Measurements from ENCODE around the gene AKAP6. TPM values are rescaled to one million over a fixed set of nuclear protein-coding genes. Genes with fewer than 3 reads are reported as not detected.

AKAP6 gene
- total and polyA plus RNA-seq, 2 experiments from 2014 or later = 0.38 to 0.42 TPM

- TF ChIP-seq, protein P1, sequence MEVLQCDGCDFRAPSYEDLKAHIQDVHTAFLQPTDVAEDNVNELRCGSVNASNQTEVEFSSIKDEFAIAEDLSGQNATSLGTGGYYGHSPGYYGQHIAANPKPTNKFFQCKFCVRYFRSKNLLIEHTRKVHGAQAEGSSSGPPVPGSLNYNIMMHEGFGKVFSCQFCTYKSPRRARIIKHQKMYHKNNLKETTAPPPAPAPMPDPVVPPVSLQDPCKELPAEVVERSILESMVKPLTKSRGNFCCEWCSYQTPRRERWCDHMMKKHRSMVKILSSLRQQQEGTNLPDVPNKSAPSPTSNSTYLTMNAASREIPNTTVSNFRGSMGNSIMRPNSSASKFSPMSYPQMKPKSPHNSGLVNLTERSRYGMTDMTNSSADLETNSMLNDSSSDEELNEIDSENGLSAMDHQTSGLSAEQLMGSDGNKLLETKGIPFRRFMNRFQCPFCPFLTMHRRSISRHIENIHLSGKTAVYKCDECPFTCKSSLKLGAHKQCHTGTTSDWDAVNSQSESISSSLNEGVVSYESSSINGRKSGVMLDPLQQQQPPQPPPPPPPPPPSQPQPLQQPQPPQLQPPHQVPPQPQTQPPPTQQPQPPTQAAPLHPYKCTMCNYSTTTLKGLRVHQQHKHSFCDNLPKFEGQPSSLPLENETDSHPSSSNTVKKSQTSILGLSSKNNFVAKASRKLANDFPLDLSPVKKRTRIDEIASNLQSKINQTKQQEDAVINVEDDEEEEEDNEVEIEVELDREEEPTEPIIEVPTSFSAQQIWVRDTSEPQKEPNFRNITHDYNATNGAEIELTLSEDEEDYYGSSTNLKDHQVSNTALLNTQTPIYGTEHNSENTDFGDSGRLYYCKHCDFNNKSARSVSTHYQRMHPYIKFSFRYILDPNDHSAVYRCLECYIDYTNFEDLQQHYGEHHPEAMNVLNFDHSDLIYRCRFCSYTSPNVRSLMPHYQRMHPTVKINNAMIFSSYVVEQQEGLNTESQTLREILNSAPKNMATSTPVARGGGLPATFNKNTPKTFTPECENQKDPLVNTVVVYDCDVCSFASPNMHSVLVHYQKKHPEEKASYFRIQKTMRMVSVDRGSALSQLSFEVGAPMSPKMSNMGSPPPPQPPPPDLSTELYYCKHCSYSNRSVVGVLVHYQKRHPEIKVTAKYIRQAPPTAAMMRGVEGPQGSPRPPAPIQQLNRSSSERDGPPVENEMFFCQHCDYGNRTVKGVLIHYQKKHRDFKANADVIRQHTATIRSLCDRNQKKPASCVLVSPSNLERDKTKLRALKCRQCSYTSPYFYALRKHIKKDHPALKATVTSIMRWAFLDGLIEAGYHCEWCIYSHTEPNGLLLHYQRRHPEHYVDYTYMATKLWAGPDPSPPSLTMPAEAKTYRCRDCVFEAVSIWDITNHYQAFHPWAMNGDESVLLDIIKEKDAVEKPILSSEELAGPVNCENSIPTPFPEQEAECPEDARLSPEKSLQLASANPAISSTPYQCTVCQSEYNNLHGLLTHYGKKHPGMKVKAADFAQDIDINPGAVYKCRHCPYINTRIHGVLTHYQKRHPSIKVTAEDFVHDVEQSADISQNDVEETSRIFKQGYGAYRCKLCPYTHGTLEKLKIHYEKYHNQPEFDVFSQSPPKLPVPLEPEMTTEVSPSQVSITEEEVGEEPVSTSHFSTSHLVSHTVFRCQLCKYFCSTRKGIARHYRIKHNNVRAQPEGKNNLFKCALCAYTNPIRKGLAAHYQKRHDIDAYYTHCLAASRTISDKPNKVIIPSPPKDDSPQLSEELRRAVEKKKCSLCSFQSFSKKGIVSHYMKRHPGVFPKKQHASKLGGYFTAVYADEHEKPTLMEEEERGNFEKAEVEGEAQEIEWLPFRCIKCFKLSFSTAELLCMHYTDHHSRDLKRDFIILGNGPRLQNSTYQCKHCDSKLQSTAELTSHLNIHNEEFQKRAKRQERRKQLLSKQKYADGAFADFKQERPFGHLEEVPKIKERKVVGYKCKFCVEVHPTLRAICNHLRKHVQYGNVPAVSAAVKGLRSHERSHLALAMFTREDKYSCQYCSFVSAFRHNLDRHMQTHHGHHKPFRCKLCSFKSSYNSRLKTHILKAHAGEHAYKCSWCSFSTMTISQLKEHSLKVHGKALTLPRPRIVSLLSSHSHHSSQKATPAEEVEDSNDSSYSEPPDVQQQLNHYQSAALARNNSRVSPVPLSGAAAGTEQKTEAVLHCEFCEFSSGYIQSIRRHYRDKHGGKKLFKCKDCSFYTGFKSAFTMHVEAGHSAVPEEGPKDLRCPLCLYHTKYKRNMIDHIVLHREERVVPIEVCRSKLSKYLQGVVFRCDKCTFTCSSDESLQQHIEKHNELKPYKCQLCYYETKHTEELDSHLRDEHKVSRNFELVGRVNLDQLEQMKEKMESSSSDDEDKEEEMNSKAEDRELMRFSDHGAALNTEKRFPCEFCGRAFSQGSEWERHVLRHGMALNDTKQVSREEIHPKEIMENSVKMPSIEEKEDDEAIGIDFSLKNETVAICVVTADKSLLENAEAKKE (CRISPR knock-in tag; IDR thresholded peaks at IDR 0.05) = no peak
These were observed 64.0 kb downstream of the AKAP6 start (continued) for GRCh38 chr14:32393119-32393518.

GRCh38 chr14:32394038-32394437 lies 64.9 kb downstream of the AKAP6 start:
- H3K36me3 ChIP-seq (ENCODE audit: insufficient read depth) = no peaks in the 10 kb centered on the region
- H3K4me3 Mint-ChIP-seq = no peak overlapping the region
- no peak for DNase-seq (ENCODE audit: low spot score)
- peaks cover 5% of the 10 kb centered on the region; the same call in 1 of the 2 replicates for H3K4me1 ChIP-seq (ENCODE audit: insufficient read depth)
- peaks cover 13% of the 10 kb centered on the region; the same call in 1 of the 2 replicates for H3K9me2 ChIP-seq (ENCODE audit: insufficient read depth)
- peaks cover 12% of the 10 kb centered on the region; the same call in 2 of the 3 replicates for H3K4me1 Mint-ChIP-seq
- H3K79me2 ChIP-seq (replicated peaks; ENCODE audit: insufficient read depth) = no peaks in the 10 kb centered on the region
- H3K4me3 ChIP-seq = no peak overlapping the region
- ATAC-seq = no peak
- H3K27me3 Mint-ChIP-seq (ENCODE audit: insufficient read depth, low read depth, poor library complexity) = no peaks in the 10 kb centered on the region
- TF ChIP-seq, protein P2, sequence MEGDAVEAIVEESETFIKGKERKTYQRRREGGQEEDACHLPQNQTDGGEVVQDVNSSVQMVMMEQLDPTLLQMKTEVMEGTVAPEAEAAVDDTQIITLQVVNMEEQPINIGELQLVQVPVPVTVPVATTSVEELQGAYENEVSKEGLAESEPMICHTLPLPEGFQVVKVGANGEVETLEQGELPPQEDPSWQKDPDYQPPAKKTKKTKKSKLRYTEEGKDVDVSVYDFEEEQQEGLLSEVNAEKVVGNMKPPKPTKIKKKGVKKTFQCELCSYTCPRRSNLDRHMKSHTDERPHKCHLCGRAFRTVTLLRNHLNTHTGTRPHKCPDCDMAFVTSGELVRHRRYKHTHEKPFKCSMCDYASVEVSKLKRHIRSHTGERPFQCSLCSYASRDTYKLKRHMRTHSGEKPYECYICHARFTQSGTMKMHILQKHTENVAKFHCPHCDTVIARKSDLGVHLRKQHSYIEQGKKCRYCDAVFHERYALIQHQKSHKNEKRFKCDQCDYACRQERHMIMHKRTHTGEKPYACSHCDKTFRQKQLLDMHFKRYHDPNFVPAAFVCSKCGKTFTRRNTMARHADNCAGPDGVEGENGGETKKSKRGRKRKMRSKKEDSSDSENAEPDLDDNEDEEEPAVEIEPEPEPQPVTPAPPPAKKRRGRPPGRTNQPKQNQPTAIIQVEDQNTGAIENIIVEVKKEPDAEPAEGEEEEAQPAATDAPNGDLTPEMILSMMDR (conservative IDR thresholded peaks at IDR 0.05; ENCODE audit: low read depth in 2 of 2) = no peak
- H3K27me3 ChIP-seq (ENCODE audit: insufficient read depth) = no peaks in the 10 kb centered on the region
- H4K20me1 ChIP-seq (replicated peaks; ENCODE audit: insufficient read depth) = no peaks in the 10 kb centered on the region
- H3K36me3 Mint-ChIP-seq (ENCODE audit: low read depth) = no peaks in the 10 kb centered on the region
- H3K9me3 Mint-ChIP-seq = peaks cover 6% of the 10 kb centered on the region; the same call in 2 of the 3 replicates
- H3K27ac ChIP-seq (ENCODE audit: low read depth) = no peak overlapping the region
- H3F3A ChIP-seq (replicated peaks; ENCODE audit: low read depth) = no peaks in the 10 kb centered on the region
- H2AFZ ChIP-seq = no peak overlapping the region
- no peak overlapping the region for H3K4me2 ChIP-seq
- no peak overlapping the region for H3K27ac Mint-ChIP-seq

Data from GM23338 (cell line).